H1 (cell line): ENCODE measurements around the gene MYO5B. TPM values are rescaled to one million over a fixed set of nuclear protein-coding genes. Genes with fewer than 3 reads are reported as not detected.

Experiments used
- CTCF ChIA-PET: fragments of 300-600 bp; sonication (Branson Sonifier 250); formaldehyde crosslinking; loops from one replicate; lab custom pipeline; 2021; ENCODE audit not compliant: partially characterized antibody; lab: Charles Lee
- POLR2A ChIA-PET: fragments of 300-600 bp; sonication (Branson Sonifier 250); formaldehyde crosslinking; loops from one replicate; lab custom pipeline; 2021; ENCODE audit warnings: inconsistent platforms; ENCODE audit not compliant: partially characterized antibody; lab: Charles Lee
- DNase-seq, 2 experiments: peaks; one replicate each; pipeline versions ENCODE4 v3.0.0 to v3.0.0-alpha.2; 2010 to 2022; ENCODE audit warnings: low spot score in 2 of 2, low read depth in 1 of 2, mixed read lengths in 1 of 2
- FAIRE-seq: peaks from 2 replicates; lab custom pipeline; 2011; peaks lifted over from hg19 to GRCh38; lab: Jason Lieb, UNC
- H2AFZ ChIP-seq: 2 replicates; pipeline ENCODE4 v1.8.1; 2012; ENCODE audit warnings: low read length, inconsistent platforms
- H2AK5ac ChIP-seq: 2 replicates; pipeline ENCODE4 v1.6.1; 2013; ENCODE audit warnings: low read depth, low read length
- H2BK120ac ChIP-seq: replicated peaks from 2 replicates; pipeline ENCODE3; 2013; ENCODE audit warnings: low read depth, low read length, inconsistent platforms
- H2BK12ac ChIP-seq: 2 replicates; pipeline ENCODE4 v1.6.1; 2013; ENCODE audit warnings: low read depth, low read length
- H2BK15ac ChIP-seq: 2 replicates; pipeline ENCODE4 v1.6.1; 2013; ENCODE audit warnings: low read length
- H2BK20ac ChIP-seq: 2 replicates; pipeline ENCODE4 v1.6.1; 2013; ENCODE audit warnings: low read length
- H2BK5ac ChIP-seq: 2 replicates; pipeline ENCODE4 v1.6.1; 2013; ENCODE audit warnings: low read depth, low read length
- H3K14ac ChIP-seq: 2 replicates; pipeline ENCODE4 v1.6.1; 2013; ENCODE audit warnings: inconsistent platforms; ENCODE audit not compliant: insufficient read length
- H3K18ac ChIP-seq: 2 replicates; pipeline ENCODE4 v1.6.1; 2013; ENCODE audit warnings: low read length; ENCODE audit errors: extremely low read depth
- H3K23ac ChIP-seq: 2 replicates; pipeline ENCODE4 v1.6.1; 2013; ENCODE audit warnings: inconsistent platforms; ENCODE audit not compliant: insufficient read length
- H3K23me2 ChIP-seq: 2 replicates; pipeline ENCODE4 v1.6.1; 2013; ENCODE audit warnings: low read depth, low read length
- H3K27ac ChIP-seq: 2 replicates; pipeline ENCODE4 v1.6.1; 2011; ENCODE audit warnings: low read depth, low read length, inconsistent platforms
- H3K27me3 ChIP-seq, 4 experiments: replicated peaks in 1 of 4; 1 replicate in 1 of 4; 2 replicates in 3 of 4; pipeline versions ENCODE4 v1.6.1 to v1.8.1; 2011 to 2013; ENCODE audit warnings: low read length in 3 of 4, mild to moderate bottlenecking in 3 of 4, inconsistent platforms in 2 of 4, mixed read lengths in 2 of 4, moderate library complexity in 1 of 4; ENCODE audit not compliant: control insufficient read depth in 3 of 4, insufficient read depth in 3 of 4; ENCODE audit errors: extremely low read depth in 1 of 4
- H3K36me3 ChIP-seq, 4 experiments: 2 replicates each; pipeline versions ENCODE4 v1.6.1 to v1.8.1; 2011 to 2013; ENCODE audit warnings: mild to moderate bottlenecking in 4 of 4, low read length in 3 of 4, moderate library complexity in 2 of 4, control low read depth in 1 of 4, inconsistent platforms in 1 of 4; ENCODE audit not compliant: insufficient read depth in 4 of 4, control insufficient read depth in 2 of 4
- H3K4ac ChIP-seq: replicated peaks from 2 replicates; pipeline ENCODE3; 2013; ENCODE audit warnings: low read length, low read depth, mixed read lengths, inconsistent platforms; ENCODE audit not compliant: insufficient read length
- H3K4me1 ChIP-seq, 4 experiments: replicated peaks in 1 of 4; 1 replicate in 1 of 4; 2 replicates in 3 of 4; pipeline versions ENCODE4 v1.6.1 to v1.8.1; 2011 to 2013; ENCODE audit warnings: low read length in 3 of 4, inconsistent platforms in 2 of 4, mixed read lengths in 1 of 4; ENCODE audit not compliant: insufficient read depth in 4 of 4, control insufficient read depth in 3 of 4
- H3K4me2 ChIP-seq, 2 experiments: 2 replicates each; pipeline versions ENCODE4 v1.6.1 to v1.8.1; 2011 to 2013; ENCODE audit warnings: low read depth in 2 of 2, low read length in 2 of 2, control low read depth in 1 of 2, inconsistent platforms in 1 of 2, mild to moderate bottlenecking in 1 of 2; ENCODE audit not compliant: insufficient read depth in 1 of 2
- H3K4me3 ChIP-seq, 4 experiments: fragments of 200-600, 300-600 bp in 1 of 4; sonication (generic), shearing (Covaris generic), sonication (Bioruptor Twin) in 1 of 4; 2 replicates each; pipeline versions ENCODE4 v1.5.1 to v1.8.1; 2011 to 2016; ENCODE audit warnings: low read length in 4 of 4, low read depth in 3 of 4, control low read depth in 2 of 4, inconsistent platforms in 2 of 4, mild to moderate bottlenecking in 2 of 4, mixed read lengths in 1 of 4, moderate library complexity in 1 of 4; ENCODE audit not compliant: insufficient read depth in 2 of 4; ENCODE audit errors: extremely low read depth in 1 of 4
- H3K56ac ChIP-seq: replicated peaks from 2 replicates; pipeline ENCODE3; 2013; ENCODE audit warnings: low read depth, mild to moderate bottlenecking, mixed read lengths, low read length, inconsistent platforms; ENCODE audit not compliant: insufficient read length
- H3K79me1 ChIP-seq: 2 replicates; pipeline ENCODE4 v1.6.1; 2013; ENCODE audit warnings: low read depth, low read length, control low read depth
- H3K79me2 ChIP-seq, 2 experiments: 2 replicates each; pipeline versions ENCODE4 v1.6.1 to v1.8.1; 2012 to 2013; ENCODE audit warnings: low read length in 2 of 2, mild to moderate bottlenecking in 2 of 2, inconsistent platforms in 1 of 2; ENCODE audit not compliant: insufficient read depth in 2 of 2, control insufficient read depth in 1 of 2
- H3K9ac ChIP-seq, 4 experiments: replicated peaks in 1 of 4; 1 replicate in 1 of 4; 2 replicates in 3 of 4; pipeline versions ENCODE4 v1.6.1 to v1.8.1; 2011 to 2013; ENCODE audit warnings: low read depth in 3 of 4, low read length in 3 of 4, control low read depth in 2 of 4, mild to moderate bottlenecking in 2 of 4, moderate library complexity in 2 of 4, inconsistent platforms in 1 of 4; ENCODE audit errors: extremely low read depth in 1 of 4
- H3K9me3 ChIP-seq, 2 experiments: 2 replicates each; pipeline versions ENCODE4 v1.6.1 to v1.8.1; 2012 to 2013; ENCODE audit warnings: mild to moderate bottlenecking in 2 of 2, moderate library complexity in 2 of 2, control low read depth in 1 of 2, inconsistent platforms in 1 of 2, low read depth in 1 of 2, low read length in 1 of 2, mixed read lengths in 1 of 2; ENCODE audit not compliant: insufficient read depth in 2 of 2
- H4K20me1 ChIP-seq, 2 experiments: replicated peaks in 1 of 2; 2 replicates each; pipeline versions ENCODE3 to v1.8.1; 2011 to 2013; ENCODE audit warnings: inconsistent platforms in 2 of 2, low read length in 2 of 2, mild to moderate bottlenecking in 1 of 2; ENCODE audit not compliant: insufficient read depth in 2 of 2, control insufficient read depth in 1 of 2
- H4K5ac ChIP-seq: 2 replicates; pipeline ENCODE4 v1.6.1; 2013; ENCODE audit warnings: low read length, low read depth, mixed read lengths, inconsistent platforms; ENCODE audit not compliant: insufficient read length
- H4K8ac ChIP-seq: 2 replicates; pipeline ENCODE4 v1.8.0; 2013; ENCODE audit warnings: mild to moderate bottlenecking, moderate library complexity, low read length, inconsistent platforms; ENCODE audit not compliant: insufficient read depth; ENCODE audit errors: extremely low read depth
- H4K91ac ChIP-seq: replicated peaks from 2 replicates; pipeline ENCODE3; 2013; ENCODE audit warnings: low read length, mixed read lengths, inconsistent platforms; ENCODE audit not compliant: insufficient read length
- KDM5A ChIP-seq: fragments of 200-600 bp; IDR thresholded peaks from 2 replicates; pipeline ENCODE4 v1.7.1; 2012; ENCODE audit warnings: mild to moderate bottlenecking, low read length, inconsistent platforms, mixed read lengths
- MAFK ChIP-seq: IDR thresholded peaks from 2 replicates; pipeline ENCODE4 v1.6.1; 2012; ENCODE audit warnings: low read depth, mild to moderate bottlenecking, improper control_type of control experiment, low read length
- POLR2A ChIP-seq, 2 experiments: IDR thresholded peaks; 1 replicate in 1 of 2; 2 replicates in 1 of 2; pipeline ENCODE4 v1.6.1; 2011; ENCODE audit warnings: low read depth in 2 of 2, low read length in 2 of 2, mild to moderate bottlenecking in 2 of 2; ENCODE audit errors: control extremely low read depth in 1 of 2
- RNF2 ChIP-seq: fragments of 200-900, 300-1000 bp; sonication (generic); IDR thresholded peaks from 2 replicates; pipeline ENCODE4 v1.7.1; 2016; ENCODE audit warnings: borderline replicate concordance, low read depth, mild to moderate bottlenecking, antibody characterized with exemption, low read length; ENCODE audit not compliant: poor library complexity, severe bottlenecking; ENCODE audit errors: missing control alignments
- SAP30 ChIP-seq: fragments of 300-600 bp; sonication (generic); IDR thresholded peaks from 2 replicates; pipeline ENCODE4 v1.7.1; 2012; ENCODE audit warnings: low read length, moderate library complexity, mild to moderate bottlenecking, inconsistent platforms; ENCODE audit not compliant: insufficient read depth, insufficient replicate concordance
- SIX5 ChIP-seq: IDR thresholded peaks from 2 replicates; pipeline ENCODE4 v1.6.1; 2011; ENCODE audit warnings: mild to moderate bottlenecking, low read depth, low read length
- SP2 ChIP-seq: IDR thresholded peaks from 2 replicates; pipeline ENCODE4 v1.6.1; 2012; ENCODE audit warnings: mild to moderate bottlenecking, low read length, inconsistent platforms
- TAF7 ChIP-seq: optimal IDR thresholded peaks from 2 replicates; pipeline ENCODE3; 2011; ENCODE audit warnings: low read depth, mild to moderate bottlenecking, inconsistent platforms, low read length, moderate library complexity, borderline replicate concordance
- ZNF274 ChIP-seq: IDR thresholded peaks from 2 replicates; pipeline ENCODE4 v1.7.0; 2012; ENCODE audit warnings: low read length, borderline replicate concordance; ENCODE audit errors: extremely low read depth
- WGBS, 2 experiments: shearing (Covaris generic) in 1 of 2; methylation state at CpG; one replicate each; pipeline versions ENCODE4 v1.1.6 to v1.1.7; 2013 to 2015; ENCODE audit warnings: low lambda C conversion rate in 2 of 2, mixed read lengths in 2 of 2, inconsistent platforms in 1 of 2, low coverage in 1 of 2, missing lambda C conversion rate in 1 of 2; ENCODE audit not compliant: insufficient replicate concordance in 2 of 2, insufficient coverage in 1 of 2, insufficient read length in 1 of 2; ENCODE audit errors: extremely low coverage in 1 of 2, missing lambda C conversion rate in 1 of 2; 5-methylcytosine and 5-hydroxymethylcytosine counted together
- polyA plus RNA-seq, 7 experiments: library from polyadenylated mRNA; depleted of rRNA in 3 of 7; stranded (reverse) in 5 of 7; unstranded in 2 of 7; fragments of >200 nt in 5 of 7; fragments of 200-250 nt in 2 of 7; gene quantifications; 1 replicate in 5 of 7; 2 replicates in 1 of 7; 4 replicates in 1 of 7; pipeline versions ENCODE4 v1.2.1 to v1.2.3, GENCODE V29; 2011 to 2013; ENCODE audit warnings: missing spikeins in 2 of 7, mixed read lengths in 2 of 7
- total RNA-seq: library from RNA; stranded (reverse); fragmentation: NEBNext Ultra II Directional; extraction: Animal tissue kit (Norgen Biotek cat#: 25700); gene quantifications from 2 replicates; pipeline ENCODE4 v1.2.1, GENCODE V29; 2021

Gene MYO5B
- total and polyA plus RNA-seq, 2 of the 8 experiments (the other 6 are each of a cell fraction or from before 2014, with no cell fraction given) = 6.4 to 7.7 TPM

DNA sequence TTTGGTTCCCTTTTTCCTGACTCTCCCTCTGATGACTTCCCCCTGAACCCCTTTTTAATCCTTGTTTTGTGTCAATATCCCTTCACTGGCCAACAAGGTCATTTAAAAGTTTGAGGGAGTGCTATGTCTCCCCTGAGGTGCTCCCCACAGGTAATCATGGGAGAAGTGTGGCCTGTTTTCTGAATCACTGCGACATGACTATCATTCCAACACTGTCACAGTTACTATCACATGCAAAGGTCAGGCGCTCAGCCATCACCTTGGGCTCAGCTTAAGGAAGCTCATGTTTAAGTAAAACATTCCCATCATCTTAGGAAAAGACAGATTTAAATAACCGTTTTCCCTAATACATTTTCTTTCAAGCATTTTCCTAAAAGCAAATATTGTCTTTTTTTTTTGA lies 360.7 kb downstream of the MYO5B start:
- FAIRE-seq = no peak
- Histone ChIP-seq H3K4ac (no peak overlapping the region), H3K27ac (no peak overlapping the region), H2BK12ac (no peak overlapping the region), H4K91ac (no peak overlapping the region), H3K27me3 (no peaks in the 10 kb centered on the region), H4K5ac (no peak overlapping the region), H2AFZ (no peak overlapping the region), H3K56ac (no peak overlapping the region), H2BK20ac (no peak overlapping the region), H4K20me1 (no peaks in the 10 kb centered on the region), H2BK120ac (no peak overlapping the region), H3K18ac (no peak overlapping the region), H3K4me3 (no peak overlapping the region), H3K14ac (no peak overlapping the region), H2AK5ac (no peak overlapping the region), H4K8ac (no peak overlapping the region), H3K4me2 (no peak overlapping the region), H2BK15ac (no peak overlapping the region), H3K79me1 (no peaks in the 10 kb centered on the region), H3K9ac (no peak overlapping the region), H3K4me1 (no peaks in the 10 kb centered on the region), H3K23me2 (no peaks in the 10 kb centered on the region), H3K9me3 (0 out of 4 replicates have a peak, but pooled peaks cover 0 to 2% of the 10 kb centered on the region in 2 experiments), H3K23ac (no peak overlapping the region), H2BK5ac (no peak overlapping the region), H3K36me3 (no peaks in the 10 kb centered on the region; a peak in 1 of 8 replicates), H3K79me2 (no peaks in the 10 kb centered on the region)
- CTCF ChIA-PET = interaction anchor here (0.7 to 2.1 kb wide), 3 partner anchors 10 to 39 kb away, joined by 3 to 8 read pairs (median 3); no protein-coding TSS in a partner anchor
- POLR2A ChIA-PET = interaction anchor here (0.6 to 1.1 kb wide), 3 partner anchors 12 to 21 kb away, joined by 3 to 10 read pairs (median 5); partner anchors contain the start of gene ACAA2
- TF ChIP-seq KDM5A (no peak), ZNF274 (no peak), TAF7 (no peak), POLR2A (IDR thresholded peaks at IDR 0.05; ENCODE audit: control extremely low read depth in 1 of 2, low read depth in 2 of 2, low read length in 2 of 2) (no peak), SP2 (no peak), SIX5 (no peak), RNF2 (no peak), SAP30 (no peak), MAFK (no peak)
- 49% methylated on average over 3 of the region's 3 CpGs; no CpG with 5 or more reads in 1 of the 2 experiments for WGBS, 2 experiments
- DNase-seq = no peak
